Left renal cortex interstitium (tissue), 4 donors: ENCODE data around the gene PADI4. TPM values are rescaled to one million over a fixed set of nuclear protein-coding genes. Genes with fewer than 3 reads are reported as not detected.
A peak's percentile ranks its signal among the peaks of the same experiment; 100 is the strongest.
"Not testable (repeated sequence)": the region's sequence is repeated elsewhere in the genome, so short reads cannot be mapped to it uniquely, and the experiment has no call there.

Experiments
- DNase-seq, 4 donors: peaks; one replicate each; pipeline ENCODE4 v3.0.0-alpha.2; 2013; ENCODE audit warnings: low read depth in 4 of 4, low spot score in 2 of 4, missing footprints in 1 of 4
- polyA plus RNA-seq, 4 donors: library from polyadenylated mRNA; unstranded; fragments of 120-200 nt; gene quantifications; one replicate each; pipeline ENCODE4 v1.2.1, GENCODE V29; 2013; ENCODE audit not compliant: insufficient read length in 4 of 4

The PADI4 gene
- polyA plus RNA-seq, 4 donors = 0.35 to 1.8 (median 1.0) TPM

- no peak for DNase-seq
These were observed 5.7 kb downstream of the PADI4 start for GRCh38 chr1:17313530-17314309.

DNA sequence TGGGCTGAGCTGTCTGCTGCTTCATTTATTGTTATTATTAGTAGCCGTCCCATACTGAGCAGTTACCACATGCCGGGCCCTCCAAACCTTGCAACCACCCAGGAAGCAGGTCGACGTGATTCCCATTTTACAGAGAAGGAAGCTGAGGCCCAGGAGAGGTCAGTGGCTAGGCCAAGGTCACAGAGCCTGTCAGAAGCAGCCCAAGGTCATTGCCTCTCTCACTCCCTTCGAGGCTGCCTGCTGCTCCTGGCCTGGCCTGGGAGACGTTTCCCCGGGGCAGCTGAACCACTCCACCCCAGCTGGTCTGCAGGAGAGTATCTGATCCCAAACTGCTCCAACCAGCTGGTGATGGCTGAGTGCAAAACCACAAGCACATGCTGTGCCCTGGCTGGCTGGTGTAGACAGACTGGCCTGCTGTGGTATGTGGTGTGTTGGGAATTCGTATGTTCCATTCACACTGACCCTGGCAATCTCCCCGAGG is 6.5 kb downstream of the PADI4 start:
- DNase-seq = no peak

DNA sequence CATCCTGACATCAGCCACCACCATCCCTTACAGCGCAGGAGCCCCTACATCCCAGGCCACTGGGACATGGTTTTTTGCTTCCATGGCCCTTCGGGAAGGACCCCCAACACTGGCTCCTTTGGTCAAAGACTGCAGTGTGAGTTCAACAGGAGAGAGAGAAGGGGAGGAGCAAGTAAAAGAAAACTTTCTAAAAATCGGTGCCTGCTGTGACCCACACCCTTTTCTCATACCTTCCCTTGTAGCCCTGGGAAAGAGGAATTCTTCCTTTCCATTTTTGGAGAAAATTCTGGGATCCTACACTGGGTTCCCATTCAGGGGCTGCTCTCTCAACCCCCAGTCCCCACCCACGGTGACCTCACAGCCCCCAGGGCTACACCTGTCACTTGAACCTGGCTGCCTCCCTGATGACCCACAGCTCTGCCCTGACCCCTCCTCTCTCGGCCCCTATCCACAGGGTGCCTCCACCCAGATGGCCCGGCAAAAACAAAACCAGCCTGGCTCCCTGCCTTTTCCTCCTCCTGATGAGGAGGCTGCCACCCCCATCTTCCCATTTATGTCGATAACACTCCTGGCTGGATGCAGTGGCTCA is 7.6 kb downstream of the PADI4 start:
- no peak for DNase-seq

DNA sequence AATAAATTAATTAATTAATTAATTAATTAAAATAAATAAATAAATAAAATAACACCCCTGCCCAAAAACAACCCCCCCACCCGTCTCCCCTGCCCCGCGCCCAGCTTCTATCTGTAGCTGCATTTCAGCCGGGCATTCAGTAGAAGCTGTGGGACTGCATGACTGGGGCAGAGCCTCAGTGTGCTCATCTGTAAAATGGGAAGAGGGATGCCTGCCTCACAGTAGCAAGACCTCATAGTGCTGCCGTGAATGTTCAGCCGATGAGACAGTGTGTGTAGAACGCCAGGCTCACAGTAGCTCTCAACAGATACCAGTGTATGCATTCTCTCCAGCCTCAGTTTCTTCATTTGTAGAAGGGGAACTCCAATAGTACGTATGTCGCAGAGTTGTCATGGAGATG is 8.7 kb downstream of the PADI4 start:
- DNase-seq = no peak

GRCh38 chr1:17318262-17318661 is 10.3 kb downstream of the PADI4 start:
- DNase-seq = no peak

DNA sequence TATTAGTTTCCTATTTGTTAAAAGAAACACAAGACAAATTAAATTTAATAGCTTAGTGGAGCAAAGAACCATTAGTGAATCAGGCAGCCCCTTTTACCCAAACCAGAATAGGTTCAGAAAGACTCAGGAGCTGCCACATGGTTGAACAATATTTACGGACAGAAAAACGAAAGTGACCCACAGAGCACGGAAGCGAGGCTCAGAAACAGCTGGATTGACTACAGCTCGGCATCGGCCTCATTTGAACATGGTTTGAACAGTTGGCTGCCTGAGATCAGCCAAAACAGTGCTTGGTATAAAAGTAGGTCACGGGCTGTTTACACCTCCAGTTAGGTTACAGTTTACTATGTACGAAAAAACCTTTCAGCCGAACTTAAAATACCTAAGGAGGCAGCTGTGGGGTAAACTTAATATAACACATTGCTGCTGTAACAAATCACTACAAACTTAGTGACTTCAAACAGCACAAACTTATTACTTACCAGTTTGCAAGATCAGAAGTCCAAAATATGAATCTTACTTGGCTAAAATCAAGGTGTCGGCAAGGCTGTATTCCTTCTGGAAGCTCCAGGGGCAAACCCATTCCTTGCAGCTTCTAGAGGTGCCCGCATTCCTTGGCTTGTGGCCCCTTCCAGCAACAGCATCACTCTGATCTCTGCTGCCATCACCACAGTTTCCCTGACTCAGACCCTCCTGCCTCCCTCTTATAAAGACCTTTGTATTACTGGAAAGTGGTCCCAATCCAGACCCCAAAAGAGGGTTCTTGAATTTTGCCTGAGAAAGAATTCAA is 11.8 kb downstream of the PADI4 start:
- DNase-seq = no peak

- DNase-seq = not testable (repeated sequence)
These were observed 13.9 kb downstream of the PADI4 start for GRCh38 chr1:17321857-17322390.

DNA sequence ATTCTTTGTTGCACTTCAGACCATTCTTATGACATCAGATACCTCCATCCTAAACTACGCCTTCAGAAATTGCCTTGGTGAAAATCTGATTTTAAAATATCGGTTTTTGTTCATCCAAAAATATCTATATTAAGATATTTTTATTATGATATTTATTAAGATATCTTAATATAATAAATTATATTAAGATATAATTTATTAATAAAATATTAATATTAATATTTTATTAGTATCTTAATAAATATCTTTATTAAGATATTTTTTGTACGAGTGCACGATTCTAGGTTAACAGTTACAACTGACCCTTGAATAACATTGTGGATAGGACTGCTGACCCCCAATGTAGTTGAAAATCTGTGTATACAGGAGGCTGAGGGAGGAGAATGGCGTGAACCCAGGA is 20.9 kb downstream of the PADI4 start:
- DNase-seq = no peak

- DNase-seq = no peak
These were observed 21.6 kb downstream of the PADI4 start for GRCh38 chr1:17329610-17330009.

DNA sequence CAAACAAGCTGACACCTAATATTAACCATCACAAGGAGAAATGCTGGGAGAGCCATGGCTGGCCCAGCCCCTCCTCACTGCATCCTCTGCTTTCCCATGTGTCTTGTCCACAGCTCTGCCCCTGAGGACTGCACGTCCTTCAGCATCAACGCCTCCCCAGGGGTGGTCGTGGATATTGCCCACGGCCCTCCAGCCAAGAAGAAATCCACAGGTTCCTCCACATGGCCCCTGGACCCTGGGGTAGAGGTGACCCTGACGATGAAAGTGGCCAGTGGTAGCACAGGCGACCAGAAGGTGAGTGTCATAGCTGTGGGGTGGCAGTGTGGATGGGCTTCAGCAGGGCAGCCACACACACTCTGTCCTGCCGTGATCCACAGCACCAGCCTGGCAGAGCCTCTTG is 22.9 kb downstream of the PADI4 start:
- no peak for DNase-seq

- DNase-seq = no peak
These were observed 25.1 kb downstream of the PADI4 start for GRCh38 chr1:17333081-17333480.

DNA sequence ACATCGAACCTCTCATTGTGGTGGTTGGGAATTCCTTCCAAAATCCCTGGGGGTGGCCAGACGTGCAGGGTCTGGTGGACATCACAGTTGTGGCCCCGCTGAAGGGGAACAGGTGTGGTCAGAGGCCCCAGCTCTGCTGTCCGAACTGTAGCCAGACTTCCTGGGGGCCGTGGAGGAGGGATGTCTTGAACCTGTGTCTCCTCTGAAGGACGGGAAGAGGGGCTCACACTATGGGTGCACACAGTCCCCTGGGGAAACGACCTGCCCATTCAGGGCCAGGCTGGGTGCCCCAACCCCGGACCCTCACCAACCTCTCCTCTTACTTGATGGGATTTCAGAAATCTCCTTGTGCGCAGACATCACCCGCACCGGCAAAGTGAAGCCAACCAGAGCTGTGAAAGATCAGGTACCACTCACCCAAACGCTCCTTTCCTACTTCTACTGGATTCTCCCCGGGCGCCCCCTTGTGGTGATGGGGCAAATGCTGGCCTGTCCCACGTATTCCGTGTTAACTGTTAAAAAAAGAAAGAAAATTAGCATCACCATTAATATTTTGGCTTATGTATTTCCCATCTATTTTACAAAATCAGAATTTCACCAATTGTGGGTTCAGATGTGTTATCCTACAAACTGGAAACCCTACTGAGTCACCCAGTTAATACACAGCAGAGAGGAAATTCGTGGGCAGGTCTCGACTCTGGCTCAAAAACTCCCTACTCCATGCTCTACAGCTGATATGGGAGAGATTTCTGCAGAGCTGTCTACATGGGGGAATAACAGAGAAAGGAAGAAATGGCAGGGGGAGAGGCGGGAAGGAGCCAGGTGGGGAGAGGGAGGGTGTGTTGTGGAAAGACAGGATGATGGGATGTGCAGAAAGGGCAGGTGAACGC is 28.1 kb downstream of the PADI4 start:
- peak in 3 of 4 donors; percentile 11 to 28 (median 20) for DNase-seq

- no peak for DNase-seq
These were observed 30.9 kb downstream of the PADI4 start for GRCh38 chr1:17338706-17339493.

- no peak for DNase-seq
These were observed 31.5 kb downstream of the PADI4 start for GRCh38 chr1:17339521-17339920.

DNA sequence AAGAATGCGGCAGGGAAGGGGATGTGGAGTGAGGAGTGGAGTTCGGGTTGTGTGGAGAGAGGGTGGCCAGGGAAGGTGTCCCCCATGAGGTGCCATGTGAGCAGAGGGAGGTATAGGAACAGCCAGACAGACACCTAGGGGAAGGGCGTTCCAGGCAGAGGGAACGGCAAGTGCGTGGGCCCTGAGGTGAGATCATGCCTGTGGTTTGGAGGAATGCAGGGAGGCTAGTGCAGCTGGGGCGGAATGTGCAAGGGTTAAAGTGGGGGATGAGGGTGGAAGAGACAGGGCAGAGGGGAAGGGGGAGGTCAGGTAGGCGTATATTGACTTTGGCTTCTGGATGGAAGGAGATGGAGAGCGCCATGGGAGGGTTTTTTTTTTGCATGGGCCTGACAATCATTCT is 32.4 kb downstream of the PADI4 start:
- DNase-seq = no peak

- no peak for DNase-seq
These were observed 34.0 kb downstream of the PADI4 start for GRCh38 chr1:17342014-17342441.

- not testable (repeated sequence) for DNase-seq
These were observed 37.5 kb downstream of the PADI4 start for GRCh38 chr1:17345506-17345905.

GRCh38 chr1:17346046-17346789 is 38.2 kb downstream of the PADI4 start:
- DNase-seq = no peak
